Loucy (cell line): ENCODE results near the gene HEG1.

Experiments used
- H2AFZ ChIP-seq: fragments of 200-600 bp; sonication (generic); 2 replicates; pipeline ENCODE4 v1.6.0; 2016; ENCODE audit warnings: antibody characterized with exemption, mild to moderate bottlenecking, low read length, moderate library complexity
- H3F3A ChIP-seq: fragments of 200-600 bp; 2 replicates; pipeline ENCODE4 v1.6.0; 2016; ENCODE audit warnings: antibody characterized with exemption, low read depth, mild to moderate bottlenecking
- H3K27me3 ChIP-seq: fragments of 200-600 bp; sonication (generic); 2 replicates; pipeline ENCODE4 v1.6.1; 2014; ENCODE audit warnings: low read length, mild to moderate bottlenecking; ENCODE audit not compliant: insufficient read depth, poor library complexity, severe bottlenecking
- H3K36me3 ChIP-seq: fragments of 200-600 bp; sonication (generic); 2 replicates; pipeline ENCODE4 v1.6.1; 2016; ENCODE audit warnings: low read length; ENCODE audit not compliant: insufficient read depth
- H3K4me1 ChIP-seq: fragments of 200-600 bp; sonication (generic); 2 replicates; pipeline ENCODE4 v1.5.1; 2014; ENCODE audit warnings: low read length, mild to moderate bottlenecking; ENCODE audit not compliant: insufficient read depth, poor library complexity, severe bottlenecking
- H3K4me2 ChIP-seq: fragments of 200-600 bp; sonication (generic); 2 replicates; pipeline ENCODE4 v1.6.0; 2014; ENCODE audit warnings: antibody characterized with exemption, low read length, low read depth, mild to moderate bottlenecking; ENCODE audit not compliant: poor library complexity, severe bottlenecking
- H3K4me3 ChIP-seq: fragments of 200-600 bp; sonication (generic); 2 replicates; pipeline ENCODE4 v1.5.1; 2014; ENCODE audit warnings: low read length, mild to moderate bottlenecking, mixed read lengths; ENCODE audit not compliant: poor library complexity, severe bottlenecking
- H3K79me2 ChIP-seq: fragments of 200-600 bp; sonication (generic); 2 replicates; pipeline ENCODE4 v1.6.1; 2014; ENCODE audit warnings: low read length; ENCODE audit not compliant: insufficient read depth
- H3K9ac ChIP-seq: fragments of 200-600 bp; sonication (generic); 2 replicates; pipeline ENCODE4 v1.6.0; 2014; ENCODE audit warnings: mild to moderate bottlenecking, low read depth, low read length, moderate library complexity; ENCODE audit not compliant: poor library complexity, severe bottlenecking
- H3K9me2 ChIP-seq: fragments of 200-600 bp; sonication (generic); replicated peaks from 2 replicates; pipeline ENCODE4 v1.6.1; 2016; ENCODE audit warnings: low read depth, low read length, mixed read lengths
- H3K9me3 ChIP-seq: fragments of 200-600 bp; sonication (generic); 2 replicates; pipeline ENCODE4 v1.6.1; 2014; ENCODE audit warnings: mild to moderate bottlenecking, antibody characterized with exemption, low read length, low read depth; ENCODE audit not compliant: insufficient read depth
- H4K20me1 ChIP-seq: fragments of 200-600 bp; sonication (generic); 2 replicates; pipeline ENCODE4 v1.6.0; 2014; ENCODE audit warnings: antibody characterized with exemption, low read length, mild to moderate bottlenecking; ENCODE audit not compliant: insufficient read depth, poor library complexity, severe bottlenecking
- CTCF ChIP-seq: fragments of 200-600 bp; sonication (generic); conservative IDR thresholded peaks from 2 replicates; pipeline ENCODE4 v1.5.1; 2014; ENCODE audit warnings: mild to moderate bottlenecking, antibody characterized with exemption, low read length
- EZH2phosphoT487 ChIP-seq: fragments of 200-600 bp; IDR thresholded peaks from 2 replicates; pipeline ENCODE4 v1.6.1; 2018; ENCODE audit warnings: antibody characterized with exemption, mild to moderate bottlenecking, moderate library complexity, borderline replicate concordance

The HEG1 gene

GRCh38 chr3:125054449-125055329 lies 1.1 kb downstream of the HEG1 start:
- Histone ChIP-seq H3F3A (peaks cover 16% of the 10 kb centered on the region), H3K27me3 (no peaks in the 10 kb centered on the region), H2AFZ (peak overlapping the region; percentile 72), H3K9me3 (no peaks in the 10 kb centered on the region), H3K4me3 (peak overlapping the region; percentile 81), H3K36me3 (no peaks in the 10 kb centered on the region), H3K9ac (peak overlapping the region; percentile 74), H3K4me2 (peak overlapping the region; percentile 84), H4K20me1 (peaks cover 17% of the 10 kb centered on the region), H3K9me2 (no peaks in the 10 kb centered on the region), H3K4me1 (peaks cover 35% of the 10 kb centered on the region), H3K79me2 (peaks cover 23% of the 10 kb centered on the region; the same call in 1 of the 2 replicates)
- TF ChIP-seq CTCF, result no peak
- no peak for TF ChIP-seq EZH2phosphoT487

- Histone ChIP-seq H3K27me3 (no peaks in the 10 kb centered on the region), H3K4me2 (peak overlapping the region; percentile 84), H3K4me3 (peak overlapping the region; percentile 81), H3K9me2 (no peaks in the 10 kb centered on the region), H3K4me1 (peaks cover 39% of the 10 kb centered on the region), H2AFZ (peak overlapping the region; percentile 72; the same call in 1 of the 2 replicates), H4K20me1 (peaks cover 17% of the 10 kb centered on the region), H3K79me2 (peaks cover 27% of the 10 kb centered on the region; the same call in 1 of the 2 replicates), H3K9me3 (no peaks in the 10 kb centered on the region), H3F3A (peaks cover 16% of the 10 kb centered on the region), H3K9ac (peak overlapping the region; percentile 74), H3K36me3 (no peaks in the 10 kb centered on the region)
- TF ChIP-seq EZH2phosphoT487, result no peak
- TF ChIP-seq CTCF, result no peak
Measured at GRCh38 chr3:125054062-125054448, 1.7 kb downstream of the HEG1 start.

- Histone ChIP-seq H4K20me1 (peaks cover 17% of the 10 kb centered on the region), H3K9me2 (no peaks in the 10 kb centered on the region), H3K79me2 (peaks cover 28% of the 10 kb centered on the region; the same call in 1 of the 2 replicates), H3K4me1 (peaks cover 39% of the 10 kb centered on the region), H3K27me3 (no peaks in the 10 kb centered on the region), H3K36me3 (no peaks in the 10 kb centered on the region), H3K9me3 (no peaks in the 10 kb centered on the region), H3K4me3 (peak overlapping the region; percentile 81), H3K4me2 (peak overlapping the region; percentile 84), H3K9ac (peak overlapping the region; percentile 20), H2AFZ (no peak overlapping the region), H3F3A (peaks cover 16% of the 10 kb centered on the region)
- TF ChIP-seq EZH2phosphoT487, result no peak
- no peak for TF ChIP-seq CTCF
Measured at GRCh38 chr3:125053304-125053699, 2.5 kb downstream of the HEG1 start.
